Smooth muscle cell (in vitro differentiated cells): Measurements from ENCODE around the gene PRM3. TPM values are rescaled to one million over a fixed set of nuclear protein-coding genes. Genes with fewer than 3 reads are reported as not detected.

ENCODE experiments used
- DNase-seq: peaks from one replicate; lab custom pipeline; 2025; ENCODE audit not compliant: unreplicated experiment; lab: John Stamatoyannopoulos, UW
- H2AFZ ChIP-seq: fragments of 200-600 bp; sonication (generic); 2 replicates; pipeline ENCODE4 v1.6.0; 2016; ENCODE audit warnings: antibody characterized with exemption, low read depth, mild to moderate bottlenecking
- H3F3A ChIP-seq: fragments of 200-600 bp; sonication (generic); 2 replicates; pipeline ENCODE4 v1.6.0; 2017; ENCODE audit warnings: antibody characterized with exemption, low read depth
- H3K27ac ChIP-seq: fragments of 200-600 bp; sonication (generic); 2 replicates; pipeline ENCODE4 v1.5.1; 2016; ENCODE audit warnings: low read depth, mild to moderate bottlenecking
- H3K27me3 ChIP-seq: fragments of 200-600 bp; sonication (generic); 2 replicates; pipeline ENCODE4 v1.6.1; 2016; ENCODE audit warnings: low read depth, mild to moderate bottlenecking
- H3K36me3 ChIP-seq: fragments of 200-600 bp; sonication (generic); 2 replicates; pipeline ENCODE4 v1.5.1; 2016; ENCODE audit warnings: low read depth
- H3K4me1 ChIP-seq: fragments of 200-600 bp; sonication (generic); 2 replicates; pipeline ENCODE4 v1.5.1; 2016; ENCODE audit warnings: low read depth
- H3K4me2 ChIP-seq: fragments of 200-600 bp; sonication (generic); 2 replicates; pipeline ENCODE4 v1.6.0; 2016; ENCODE audit warnings: mild to moderate bottlenecking
- H3K4me3 ChIP-seq: fragments of 200-600 bp; sonication (generic); 2 replicates; pipeline ENCODE4 v1.5.1; 2016; ENCODE audit warnings: mild to moderate bottlenecking
- H3K79me2 ChIP-seq: fragments of 200-600 bp; sonication (generic); 2 replicates; pipeline ENCODE4 v1.6.0; 2016; ENCODE audit warnings: low read depth, mild to moderate bottlenecking
- H3K9ac ChIP-seq: fragments of 200-600 bp; sonication (generic); 2 replicates; pipeline ENCODE4 v1.6.0; 2016; ENCODE audit warnings: low read depth
- H3K9me3 ChIP-seq: fragments of 200-600 bp; sonication (generic); replicated peaks from 2 replicates; pipeline ENCODE4 v1.5.1; 2016; ENCODE audit warnings: low read depth
- H4K20me1 ChIP-seq: fragments of 200-600 bp; sonication (generic); 2 replicates; pipeline ENCODE4 v1.6.0; 2016; ENCODE audit warnings: low read depth
- CTCF ChIP-seq: fragments of 200-600 bp; sonication (generic); IDR thresholded peaks from 2 replicates; pipeline ENCODE4 v1.5.1; 2017; ENCODE audit warnings: borderline replicate concordance, mild to moderate bottlenecking, antibody characterized with exemption; ENCODE audit not compliant: insufficient read depth, poor library complexity, severe bottlenecking
- WGBS: methylation state at CpG from one replicate; pipeline ENCODE4 v1.1.7; 2016; ENCODE audit warnings: low lambda C conversion rate; 5-methylcytosine and 5-hydroxymethylcytosine counted together
- polyA plus RNA-seq: library from polyadenylated mRNA; unstranded; fragments of >200 nt; fragmentation: Nextera tagmentation; extraction: Ambion mirVana; gene quantifications from 2 replicates; pipeline ENCODE4 v1.2.1, GENCODE V29; 2016
- total RNA-seq: library from RNA; depleted of rRNA; stranded (reverse); fragments of >200 nt; gene quantifications from 2 replicates; pipeline ENCODE4 v1.2.3, GENCODE V29; 2014

Gene PRM3
- total and polyA plus RNA-seq, 2 experiments from 2014 or later = not detected

- H3K4me1 ChIP-seq = no peaks in the 10 kb centered on the region
- H3K9me3 ChIP-seq = no peaks in the 10 kb centered on the region
- TF ChIP-seq CTCF = no peak
- H3K79me2 ChIP-seq = no peaks in the 10 kb centered on the region
- H2AFZ ChIP-seq = no peak overlapping the region
- H3K27me3 ChIP-seq = no peaks in the 10 kb centered on the region
- H3K27ac ChIP-seq = no peak overlapping the region
- no peaks in the 10 kb centered on the region for H4K20me1 ChIP-seq
- 88% methylated on average over 8 of the region's 8 CpGs for WGBS
- no peak for DNase-seq
- H3K4me3 ChIP-seq = no peak overlapping the region
- no peak overlapping the region for H3K9ac ChIP-seq
- H3F3A ChIP-seq = no peaks in the 10 kb centered on the region
- no peak overlapping the region for H3K4me2 ChIP-seq
- no peaks in the 10 kb centered on the region for H3K36me3 ChIP-seq
These were observed 39.6 kb downstream of the PRM3 start for GRCh38 chr16:11233727-11234376.

GRCh38 chr16:11232852-11233726 is 40.3 kb downstream of the PRM3 start:
- DNase-seq = no peak
- 81% methylated on average over 34 of the region's 35 CpGs for WGBS
- Histone ChIP-seq H3K9me3 (no peaks in the 10 kb centered on the region), H3K27ac (no peak overlapping the region), H3K79me2 (no peaks in the 10 kb centered on the region), H4K20me1 (no peaks in the 10 kb centered on the region), H3F3A (no peaks in the 10 kb centered on the region), H3K27me3 (no peaks in the 10 kb centered on the region), H3K4me2 (no peak overlapping the region), H2AFZ (no peak overlapping the region), H3K9ac (no peak overlapping the region), H3K4me3 (no peak overlapping the region), H3K4me1 (no peaks in the 10 kb centered on the region), H3K36me3 (no peaks in the 10 kb centered on the region)
- no peak for TF ChIP-seq CTCF

- no peaks in the 10 kb centered on the region for H3F3A ChIP-seq
- H4K20me1 ChIP-seq = no peaks in the 10 kb centered on the region
- H3K79me2 ChIP-seq = no peaks in the 10 kb centered on the region
- H3K36me3 ChIP-seq = no peaks in the 10 kb centered on the region
- H3K9ac ChIP-seq = no peak overlapping the region
- H3K4me1 ChIP-seq = no peaks in the 10 kb centered on the region
- no peaks in the 10 kb centered on the region for H3K27me3 ChIP-seq
- H3K9me3 ChIP-seq = no peaks in the 10 kb centered on the region
- H2AFZ ChIP-seq = no peak overlapping the region
- DNase-seq = no peak
- no peak overlapping the region for H3K4me2 ChIP-seq
- H3K4me3 ChIP-seq = no peak overlapping the region
- WGBS = 92% methylated on average over 2 of the region's 3 CpGs
- H3K27ac ChIP-seq = no peak overlapping the region
- TF ChIP-seq CTCF = no peak
These were observed 41.1 kb downstream of the PRM3 start for GRCh38 chr16:11232302-11232851.
